HEK293T (cell line): Measurements from ENCODE around the gene SMC5.
A peak's percentile ranks its signal among the peaks of the same experiment; 100 is the strongest.
"Not testable (repeated sequence)": the region's sequence is repeated elsewhere in the genome, so short reads cannot be mapped to it uniquely, and the experiment has no call there.

ENCODE experiments used
- CTCF ChIA-PET: fragments of 350-600 bp; formaldehyde crosslinking; extraction: SDS; loops from one replicate; lab custom pipeline; 2021; ENCODE audit warnings: antibody characterized with exemption, inconsistent platforms; lab: Yijun Ruan, JAX
- POLR2A ChIA-PET: fragments of 350-600 bp; formaldehyde crosslinking; extraction: SDS; loops from one replicate; lab custom pipeline; 2020; ENCODE audit warnings: antibody characterized with exemption, inconsistent platforms; lab: Yijun Ruan, JAX
- DNase-seq: peaks from one replicate; pipeline ENCODE4 v3.0.0; 2012; ENCODE audit warnings: mixed read lengths; ENCODE audit errors: extremely low spot score
- ARNT ChIP-seq: fragments of 450-650 bp; IDR thresholded peaks from 2 replicates; pipeline ENCODE4 v1.6.1; 2017; ENCODE audit warnings: mild to moderate bottlenecking
- BHLHE40 ChIP-seq: fragments of 450-650 bp; IDR thresholded peaks from 2 replicates; pipeline ENCODE4 v1.6.1; 2016; ENCODE audit warnings: mild to moderate bottlenecking, moderate library complexity, borderline replicate concordance
- CTBP1 ChIP-seq: fragments of 450-650 bp; IDR thresholded peaks from 2 replicates; pipeline ENCODE4 v1.6.1; 2016; ENCODE audit warnings: borderline replicate concordance
- ELF4 ChIP-seq: fragments of 450-650 bp; IDR thresholded peaks from 2 replicates; pipeline ENCODE4 v1.6.1; 2017; ENCODE audit warnings: antibody characterized with exemption
- FOXA1 ChIP-seq: fragments of 450-650 bp; IDR thresholded peaks from 2 replicates; pipeline ENCODE4 v1.6.1; 2016; ENCODE audit warnings: mild to moderate bottlenecking
- FOXK2 ChIP-seq: fragments of 450-650 bp; IDR thresholded peaks from 2 replicates; pipeline ENCODE4 v1.6.1; 2016; ENCODE audit warnings: mild to moderate bottlenecking
- FOXM1 ChIP-seq: fragments of 450-650 bp; IDR thresholded peaks from 2 replicates; pipeline ENCODE4 v1.6.1; 2017; ENCODE audit warnings: mild to moderate bottlenecking, borderline replicate concordance
- HDGF ChIP-seq: fragments of 450-650 bp; IDR thresholded peaks from 2 replicates; pipeline ENCODE4 v1.6.1; 2017; ENCODE audit warnings: antibody characterized with exemption, borderline replicate concordance
- L3MBTL2 ChIP-seq: fragments of 450-650 bp; conservative IDR thresholded peaks from 2 replicates; pipeline ENCODE4 v1.6.1; 2016; ENCODE audit warnings: mild to moderate bottlenecking
- LEF1 ChIP-seq: fragments of 450-650 bp; IDR thresholded peaks from 2 replicates; pipeline ENCODE4 v1.6.1; 2017; ENCODE audit warnings: mild to moderate bottlenecking, borderline replicate concordance
- NFRKB ChIP-seq: fragments of 450-650 bp; IDR thresholded peaks from 2 replicates; pipeline ENCODE4 v1.6.1; 2016; ENCODE audit warnings: mild to moderate bottlenecking, moderate library complexity
- SP1 ChIP-seq: fragments of 450-650 bp; IDR thresholded peaks from 2 replicates; pipeline ENCODE4 v1.6.1; 2017
- SUZ12 ChIP-seq: fragments of 450-650 bp; IDR thresholded peaks from 2 replicates; pipeline ENCODE4 v1.6.1; 2016; ENCODE audit warnings: mild to moderate bottlenecking
- TARDBP ChIP-seq: fragments of 450-650 bp; IDR thresholded peaks from 2 replicates; pipeline ENCODE4 v1.6.1; 2016
- ZNF384 ChIP-seq: fragments of 450-650 bp; IDR thresholded peaks from 2 replicates; pipeline ENCODE4 v1.6.1; 2016
- TF ChIP-seq, protein P1 (sequence below): fragments of 450-650 bp; IDR thresholded peaks from 2 replicates; pipeline ENCODE4 v1.6.1; 2016

SMC5 gene

GRCh38 chr9:70392850-70393249 lies 134.1 kb downstream of the SMC5 start:
- DNase-seq, result no peak
- ChIA-PET POLR2A (no interaction called here), CTCF (interaction anchor here (0.7 to 1.6 kb wide), 3 partner anchors 11 to 125 kb away, joined by 3 read pairs; no protein-coding TSS in a partner anchor)
- TF ChIP-seq FOXA1 (no peak), NFRKB (no peak), BHLHE40 (no peak), FOXK2 (no peak), ELF4 (no peak), LEF1 (no peak), ARNT (no peak), L3MBTL2 (no peak), FOXM1 (no peak), ZNF384 (no peak), HDGF (no peak), CTBP1 (no peak)
- TF ChIP-seq, protein P1, sequence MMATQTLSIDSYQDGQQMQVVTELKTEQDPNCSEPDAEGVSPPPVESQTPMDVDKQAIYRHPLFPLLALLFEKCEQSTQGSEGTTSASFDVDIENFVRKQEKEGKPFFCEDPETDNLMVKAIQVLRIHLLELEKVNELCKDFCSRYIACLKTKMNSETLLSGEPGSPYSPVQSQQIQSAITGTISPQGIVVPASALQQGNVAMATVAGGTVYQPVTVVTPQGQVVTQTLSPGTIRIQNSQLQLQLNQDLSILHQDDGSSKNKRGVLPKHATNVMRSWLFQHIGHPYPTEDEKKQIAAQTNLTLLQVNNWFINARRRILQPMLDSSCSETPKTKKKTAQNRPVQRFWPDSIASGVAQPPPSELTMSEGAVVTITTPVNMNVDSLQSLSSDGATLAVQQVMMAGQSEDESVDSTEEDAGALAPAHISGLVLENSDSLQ, result no peak

DNA sequence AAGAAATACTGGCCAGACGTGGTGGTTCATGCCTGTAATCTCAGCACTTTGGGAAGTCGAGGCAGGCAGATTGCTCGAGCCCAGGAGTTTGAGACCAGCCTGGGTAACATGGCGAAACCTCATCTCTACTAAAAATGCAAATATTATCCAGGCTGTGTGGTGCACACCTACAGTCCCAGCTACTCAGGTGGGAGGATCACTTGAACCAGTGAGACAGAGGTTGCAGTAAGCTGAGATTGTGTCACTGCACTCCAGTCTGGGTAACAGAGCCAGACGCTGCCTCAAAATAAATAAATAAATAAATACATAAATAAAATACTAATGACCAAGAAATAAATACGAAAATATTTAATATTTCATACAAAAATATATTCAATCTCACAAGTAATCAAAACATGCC lies 136.9 kb downstream of the SMC5 start:
- no peak for DNase-seq
- CTCF ChIA-PET, result no interaction called here
- no peak for TF ChIP-seq ZNF384
- TF ChIP-seq FOXK2, result no peak
- TF ChIP-seq BHLHE40, result no peak
- TF ChIP-seq CTBP1, result no peak
- no peak for TF ChIP-seq ARNT
- TF ChIP-seq SUZ12, result no peak
- TF ChIP-seq L3MBTL2, result no peak
- TF ChIP-seq LEF1, result no peak
- no peak for TF ChIP-seq ELF4
- no peak for TF ChIP-seq SP1
- TF ChIP-seq, protein P1, result no peak
- no peak for TF ChIP-seq TARDBP
- no peak for TF ChIP-seq HDGF
- TF ChIP-seq FOXM1, result no peak
- TF ChIP-seq FOXA1, result no peak
- TF ChIP-seq NFRKB, result no peak
- POLR2A ChIA-PET, result interaction anchor here (0.6 kb wide), 1 partner anchor 775 kb away, joined by 3 read pairs; no protein-coding TSS in a partner anchor

DNA sequence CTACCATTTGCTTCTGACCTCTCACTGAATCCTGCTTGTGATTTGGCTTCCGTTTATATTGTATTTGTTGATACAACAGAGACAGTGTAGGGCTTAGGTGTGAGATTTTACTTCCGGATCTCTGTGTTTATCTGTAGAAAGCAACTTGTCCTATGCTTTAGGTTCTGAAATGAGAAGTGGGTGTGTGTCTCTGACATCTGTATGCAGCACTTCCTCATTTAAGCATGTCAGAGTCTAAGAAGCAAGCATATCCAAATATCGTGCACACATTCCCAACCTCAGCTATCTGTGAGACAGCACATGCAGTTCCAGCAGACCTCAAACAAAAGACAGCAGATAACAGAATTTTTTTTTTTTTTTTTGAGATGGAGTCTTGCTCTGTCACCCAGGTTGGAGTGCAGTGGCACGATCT lies 139.4 kb downstream of the SMC5 start:
- ChIA-PET POLR2A (no interaction called here), CTCF (interaction anchor here (0.6 kb wide), 1 partner anchor 508 kb away, joined by 3 read pairs; no protein-coding TSS in a partner anchor)
- DNase-seq, result no peak
- TF ChIP-seq CTBP1 (no peak), LEF1 (no peak), L3MBTL2 (no peak), TARDBP (no peak), ZNF384 (no peak), SUZ12 (no peak), FOXA1 (no peak), BHLHE40 (no peak), SP1 (no peak), FOXK2 (no peak), HDGF (no peak), ELF4 (no peak)

- ChIA-PET CTCF (no interaction called here), POLR2A (no interaction called here)
- DNase-seq, result no peak
- TF ChIP-seq SP1, result no peak
These were observed 140.4 kb downstream of the SMC5 start for GRCh38 chr9:70399141-70399540.

- ChIA-PET CTCF (interaction anchor here (0.6 kb wide), 1 partner anchor 200 kb away, joined by 3 read pairs; no protein-coding TSS in a partner anchor), POLR2A (interaction anchor here (8.4 kb wide), 1 partner anchor 19 kb away, joined by 74 read pairs; no protein-coding TSS in a partner anchor)
- no peak for DNase-seq
- no peak for TF ChIP-seq LEF1
- TF ChIP-seq L3MBTL2, result no peak
- TF ChIP-seq, protein P1, result peak; percentile 26; the same call in 1 of the 2 replicates
- TF ChIP-seq FOXA1, result no peak
These were observed 141.5 kb downstream of the SMC5 start for GRCh38 chr9:70400107-70400892.

- ChIA-PET POLR2A (interaction anchor here (8.4 kb wide), 1 partner anchor 18 kb away, joined by 74 read pairs; no protein-coding TSS in a partner anchor), CTCF (interaction anchor here (0.6 kb wide), 1 partner anchor 225 kb away, joined by 4 read pairs; no protein-coding TSS in a partner anchor)
- not testable (repeated sequence) for DNase-seq
These were observed 142.5 kb downstream of the SMC5 start for GRCh38 chr9:70401241-70401640.

GRCh38 chr9:70402213-70402612 lies 143.4 kb downstream of the SMC5 start:
- DNase-seq, result no peak
- CTCF ChIA-PET, result no interaction called here
- 0 out of 2 replicates have a peak, but pooled peaks have one; percentile 6 for TF ChIP-seq FOXA1
- no peak for TF ChIP-seq SUZ12
- TF ChIP-seq FOXM1, result peak; percentile 57
- peak; percentile 92; the same call in 1 of the 2 replicates for TF ChIP-seq LEF1
- TF ChIP-seq, protein P1, result peak; percentile 95
- TF ChIP-seq BHLHE40, result no peak
- 0 out of 2 replicates have a peak, but pooled peaks have one; percentile 27 for TF ChIP-seq NFRKB
- 0 out of 2 replicates have a peak, but pooled peaks have one; percentile 27 for TF ChIP-seq FOXK2
- TF ChIP-seq CTBP1, result peak; percentile 90
- POLR2A ChIA-PET, result interaction anchor here (0.9 to 8.4 kb wide), 2 partner anchors 12 to 17 kb away, joined by 3 to 74 read pairs; partner anchors contain the start of gene KLF9
